Endothelial cell of umbilical vein (primary cell): Measurements from ENCODE around the gene SRSF3. TPM values are rescaled to one million over a fixed set of nuclear protein-coding genes. Genes with fewer than 3 reads are reported as not detected.

ENCODE experiments used
- BruUV-seq: library from RNA; stranded (reverse); fragments of 400-500 nt; replicated peaks from 2 replicates; lab custom pipeline; 2021; lab: Mats Ljungman, UMichigan
- CTCF ChIA-PET: fragments of 300-600, 350-600 bp; sonication (Branson Sonifier 250); formaldehyde crosslinking; loops from one replicate; lab custom pipeline; 2021; ENCODE audit warnings: antibody characterized with exemption, inconsistent platforms; lab: Charles Lee
- POLR2A ChIA-PET: fragments of 300-600, 350-600 bp; sonication (Branson Sonifier 250); formaldehyde crosslinking; loops from one replicate; lab custom pipeline; 2021; ENCODE audit warnings: antibody characterized with exemption, inconsistent platforms; lab: Charles Lee
- DNase-seq: peaks from one replicate; pipeline ENCODE4 v3.0.0-alpha.2; 2011; ENCODE audit warnings: low read depth, low spot score
- FAIRE-seq: peaks from 2 replicates; lab custom pipeline; 2011; peaks lifted over from hg19 to GRCh38; lab: Jason Lieb, UNC
- H2AFZ ChIP-seq: 2 replicates; pipeline ENCODE4 v1.6.0; 2012; ENCODE audit warnings: low read depth, low read length, control low read depth, inconsistent platforms
- H3K27ac ChIP-seq: 2 replicates; pipeline ENCODE4 v1.5.1; 2011; ENCODE audit warnings: low read depth, mild to moderate bottlenecking, control low read depth, low read length, moderate library complexity; ENCODE audit not compliant: insufficient read depth
- H3K27me3 ChIP-seq, 2 experiments: 2 replicates each; pipeline versions ENCODE4 v1.6.0 to v1.6.1; 2011; ENCODE audit warnings: low read length in 2 of 2, mixed read lengths in 1 of 2; ENCODE audit not compliant: control insufficient read depth in 2 of 2, insufficient read depth in 2 of 2
- H3K36me3 ChIP-seq, 2 experiments: 2 replicates in 1 of 2; 3 replicates in 1 of 2; pipeline ENCODE4 v1.5.1; 2011; ENCODE audit warnings: low read length in 2 of 2, mild to moderate bottlenecking in 1 of 2, moderate library complexity in 1 of 2; ENCODE audit not compliant: control insufficient read depth in 2 of 2, insufficient read depth in 2 of 2; ENCODE audit errors: extremely low read depth in 1 of 2
- H3K4me1 ChIP-seq: 3 replicates; pipeline ENCODE4 v1.5.1; 2011; ENCODE audit warnings: mild to moderate bottlenecking, low read length; ENCODE audit not compliant: control insufficient read depth, insufficient read depth; ENCODE audit errors: extremely low read depth
- H3K4me2 ChIP-seq: 2 replicates; pipeline ENCODE4 v1.6.1; 2011; ENCODE audit warnings: low read length, control low read depth, mixed read lengths; ENCODE audit not compliant: insufficient read depth
- H3K4me3 ChIP-seq, 3 experiments: fragments of 200-600 bp in 1 of 3; sonication (generic), shearing (Covaris generic) in 1 of 3; replicated peaks in 1 of 3; 2 replicates each; pipeline ENCODE4 v1.5.1; 2011 to 2016; ENCODE audit warnings: control low read depth in 3 of 3, low read length in 3 of 3, mild to moderate bottlenecking in 2 of 3, inconsistent platforms in 1 of 3, low read depth in 1 of 3, moderate library complexity in 1 of 3; ENCODE audit not compliant: insufficient read depth in 1 of 3
- H3K79me2 ChIP-seq: 2 replicates; pipeline ENCODE4 v1.6.0; 2012; ENCODE audit warnings: low read length, inconsistent platforms; ENCODE audit not compliant: control insufficient read depth, insufficient read depth
- H3K9ac ChIP-seq: replicated peaks from 2 replicates; pipeline ENCODE3; 2011; ENCODE audit warnings: low read length, control low read depth; ENCODE audit not compliant: insufficient read depth; ENCODE audit errors: extremely low read depth
- H3K9me1 ChIP-seq: replicated peaks from 3 replicates; pipeline ENCODE4 v1.6.0; 2011; ENCODE audit warnings: mild to moderate bottlenecking, low read length; ENCODE audit not compliant: control insufficient read depth, insufficient read depth; ENCODE audit errors: extremely low read depth
- H3K9me3 ChIP-seq: replicated peaks from 2 replicates; pipeline ENCODE4 v1.5.1; 2012; ENCODE audit warnings: low read length, inconsistent platforms; ENCODE audit not compliant: control insufficient read depth, insufficient read depth
- H4K20me1 ChIP-seq: replicated peaks from 2 replicates; pipeline ENCODE3; 2011; ENCODE audit warnings: mild to moderate bottlenecking, low read length; ENCODE audit not compliant: control insufficient read depth, insufficient read depth; ENCODE audit errors: extremely low read depth
- CTCF ChIP-seq, 2 donors: IDR thresholded peaks; 1 replicate in 1 of 2; 2 replicates in 1 of 2; pipeline ENCODE4 v1.5.1; 2011; ENCODE audit warnings: low read length in 2 of 2, mild to moderate bottlenecking in 2 of 2, moderate library complexity in 2 of 2, control low read depth in 1 of 2, inconsistent platforms in 1 of 2, low read depth in 1 of 2; ENCODE audit not compliant: insufficient read depth in 1 of 2; ENCODE audit errors: extremely low read depth in 1 of 2
- EZH2 ChIP-seq: IDR thresholded peaks from 2 replicates; pipeline ENCODE4 v1.6.1; 2012; ENCODE audit warnings: borderline replicate concordance, low read depth, mild to moderate bottlenecking, moderate library complexity, low read length, inconsistent platforms; ENCODE audit not compliant: severe bottlenecking
- FOS ChIP-seq: IDR thresholded peaks from 2 replicates; pipeline ENCODE4 v1.6.1; 2011; ENCODE audit warnings: mild to moderate bottlenecking, low read length, moderate library complexity, borderline replicate concordance; ENCODE audit not compliant: insufficient read depth
- GATA2 ChIP-seq: IDR thresholded peaks from 2 replicates; pipeline ENCODE4 v1.7.0; 2011; ENCODE audit warnings: low read depth, mild to moderate bottlenecking, moderate library complexity, mixed read lengths, low read length; ENCODE audit not compliant: insufficient read length, insufficient read depth
- JUN ChIP-seq: IDR thresholded peaks from 2 replicates; pipeline ENCODE4 v1.6.1; 2011; ENCODE audit warnings: borderline replicate concordance, low read depth; ENCODE audit not compliant: insufficient read length, insufficient read depth
- MYC ChIP-seq: IDR thresholded peaks from one replicate; pipeline ENCODE4 v1.6.1; 2011; ENCODE audit warnings: mild to moderate bottlenecking, low read depth, low read length
- POLR2A ChIP-seq: IDR thresholded peaks from 2 replicates; pipeline ENCODE4 v1.6.1; 2012; ENCODE audit warnings: low read depth, mild to moderate bottlenecking, control low read depth, low read length
- POLR2AphosphoS5 ChIP-seq: IDR thresholded peaks from 2 replicates; pipeline ENCODE4 v1.6.1; 2012; ENCODE audit warnings: low read depth, mild to moderate bottlenecking, control low read depth, low read length, moderate library complexity; ENCODE audit not compliant: insufficient read depth
- dilution Hi-C: fragments of 300-500 bp; cut with MboI; formaldehyde crosslinking; loops from one replicate; pipeline ENCODE4 v1.15.0; 2019; ENCODE audit warnings: low sequenced_read_pairs; ENCODE audit not compliant: extremely low pct_ligation_motif_present
- intact Hi-C: fragments of 100-400 bp; cut with micrococcal nuclease; formaldehyde crosslinking; loops from one replicate; pipeline ENCODE4 v1.10.0; 2022
- polyA plus RNA-seq, 4 experiments: library from polyadenylated mRNA; depleted of rRNA in 3 of 4; stranded (reverse) in 3 of 4; unstranded in 1 of 4; fragments of >200 nt; gene quantifications; 2 replicates each; pipeline versions ENCODE4 v1.2.1 to v1.2.3, GENCODE V29; 2011 to 2012; ENCODE audit warnings: missing spikeins in 1 of 4
- total RNA-seq: library from RNA; stranded (reverse); gene quantifications from 2 replicates; pipeline ENCODE4 v1.2.3, GENCODE V29; 2021
- TF ChIP-seq, protein P1 (sequence below): IDR thresholded peaks from 2 replicates; pipeline ENCODE4 v1.6.1; 2011; ENCODE audit not compliant: insufficient read depth, insufficient read length

The SRSF3 gene
- total and polyA plus RNA-seq, 2 donors (not counting 3 experiments of a cell fraction or from before 2014, with no cell fraction given) = 317 to 393 TPM

DNA sequence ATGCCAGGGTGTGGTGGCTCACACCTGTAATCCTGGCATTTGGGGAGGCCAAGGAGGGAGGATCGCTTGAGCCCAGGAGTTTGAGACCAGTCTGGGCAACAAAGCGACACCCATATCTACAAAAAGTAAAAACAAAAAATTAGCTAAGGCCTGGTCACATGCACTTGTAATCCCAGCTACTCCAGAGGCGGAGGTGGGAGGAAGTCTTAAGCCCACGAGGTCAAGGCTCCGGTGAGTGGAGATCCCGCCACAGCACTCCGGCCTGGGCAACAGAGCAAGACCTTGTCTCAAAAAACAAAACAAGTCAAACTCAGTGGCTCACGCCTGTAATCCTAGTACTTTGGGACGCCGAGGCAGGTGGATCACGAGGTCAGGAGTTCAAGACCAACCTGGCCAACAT lies 35.6 kb downstream of the SRSF3 start:
- no peak for DNase-seq
- Histone ChIP-seq H3K36me3 (no peaks in the 10 kb centered on the region), H3K79me2 (no peaks in the 10 kb centered on the region), H3K4me1 (peaks cover 15% of the 10 kb centered on the region), H3K9me3 (no peaks in the 10 kb centered on the region), H3K27me3 (no peaks in the 10 kb centered on the region), H3K9ac (no peak overlapping the region), H2AFZ (no peak overlapping the region), H4K20me1 (no peaks in the 10 kb centered on the region), H3K9me1 (no peaks in the 10 kb centered on the region), H3K4me2 (no peak overlapping the region), H3K27ac (no peak overlapping the region), H3K4me3 (no peak overlapping the region)
- intact Hi-C loops (loop anchor here (10.0 kb wide), 1 partner anchor 225 kb away; no protein-coding TSS in a partner anchor), dilution Hi-C loops (no loop called here)
- POLR2A ChIA-PET = no interaction called here
- no peak for FAIRE-seq
- no peak for TF ChIP-seq POLR2A
- no peak for TF ChIP-seq MYC
- no peak for TF ChIP-seq CTCF (IDR thresholded peaks at IDR 0.05; ENCODE audit: extremely low read depth in 1 of 2, insufficient read depth in 1 of 2, low read depth in 1 of 2, low read length in 2 of 2)
- TF ChIP-seq JUN = no peak
- TF ChIP-seq POLR2AphosphoS5 = no peak
- TF ChIP-seq GATA2 = no peak
- no peak for TF ChIP-seq FOS
- no peak for TF ChIP-seq EZH2
- TF ChIP-seq, protein P1, sequence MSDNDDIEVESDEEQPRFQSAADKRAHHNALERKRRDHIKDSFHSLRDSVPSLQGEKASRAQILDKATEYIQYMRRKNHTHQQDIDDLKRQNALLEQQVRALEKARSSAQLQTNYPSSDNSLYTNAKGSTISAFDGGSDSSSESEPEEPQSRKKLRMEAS = no peak
- CTCF ChIA-PET = interaction anchor here (1.1 to 4.5 kb wide), 3 partner anchors 13 to 44 kb away, joined by 3 to 22 read pairs (median 20); no protein-coding TSS in a partner anchor
- BruUV-seq = no TSS peak
